Measurements from ENCODE around the gene SYNPR.

SYNPR gene

DNA sequence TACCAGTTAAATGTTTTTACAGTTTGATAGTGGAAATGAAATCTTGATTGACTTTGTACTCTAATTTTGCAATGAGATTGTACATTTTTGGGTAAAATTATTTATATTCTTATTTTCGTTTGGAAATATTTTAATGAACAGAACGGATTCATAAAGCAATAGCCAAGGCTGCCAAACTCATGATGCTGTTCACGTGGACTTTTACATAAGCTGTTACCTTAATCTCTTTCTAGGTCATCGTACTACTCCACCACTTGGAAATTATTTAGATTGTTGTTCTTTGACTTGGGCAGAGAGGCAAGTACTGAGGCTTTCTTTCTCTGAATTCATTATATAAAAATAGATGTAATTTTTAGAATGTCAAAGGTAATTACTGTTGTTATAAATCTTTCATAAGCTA, 16.2 kb downstream of the SYNPR start:
- H3K36me3 ChIP-seq: no peaks in the 10 kb centered on the region
- no peaks in the 10 kb centered on the region for H3K27me3 ChIP-seq
- H3K9me3 ChIP-seq: no peaks in the 10 kb centered on the region; the same call in 1 of the 2 replicates
- TF ChIP-seq, protein P1, sequence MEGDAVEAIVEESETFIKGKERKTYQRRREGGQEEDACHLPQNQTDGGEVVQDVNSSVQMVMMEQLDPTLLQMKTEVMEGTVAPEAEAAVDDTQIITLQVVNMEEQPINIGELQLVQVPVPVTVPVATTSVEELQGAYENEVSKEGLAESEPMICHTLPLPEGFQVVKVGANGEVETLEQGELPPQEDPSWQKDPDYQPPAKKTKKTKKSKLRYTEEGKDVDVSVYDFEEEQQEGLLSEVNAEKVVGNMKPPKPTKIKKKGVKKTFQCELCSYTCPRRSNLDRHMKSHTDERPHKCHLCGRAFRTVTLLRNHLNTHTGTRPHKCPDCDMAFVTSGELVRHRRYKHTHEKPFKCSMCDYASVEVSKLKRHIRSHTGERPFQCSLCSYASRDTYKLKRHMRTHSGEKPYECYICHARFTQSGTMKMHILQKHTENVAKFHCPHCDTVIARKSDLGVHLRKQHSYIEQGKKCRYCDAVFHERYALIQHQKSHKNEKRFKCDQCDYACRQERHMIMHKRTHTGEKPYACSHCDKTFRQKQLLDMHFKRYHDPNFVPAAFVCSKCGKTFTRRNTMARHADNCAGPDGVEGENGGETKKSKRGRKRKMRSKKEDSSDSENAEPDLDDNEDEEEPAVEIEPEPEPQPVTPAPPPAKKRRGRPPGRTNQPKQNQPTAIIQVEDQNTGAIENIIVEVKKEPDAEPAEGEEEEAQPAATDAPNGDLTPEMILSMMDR (IDR thresholded peaks at IDR 0.05; ENCODE audit: low read depth, low read length): no peak
- no peak overlapping the region for H3K4me3 ChIP-seq (ENCODE audit: low read depth, low read length)
- H3K4me1 ChIP-seq: peaks cover 5% of the 10 kb centered on the region; the same call in 1 of the 2 replicates
- DNase-seq: no peak

DNA sequence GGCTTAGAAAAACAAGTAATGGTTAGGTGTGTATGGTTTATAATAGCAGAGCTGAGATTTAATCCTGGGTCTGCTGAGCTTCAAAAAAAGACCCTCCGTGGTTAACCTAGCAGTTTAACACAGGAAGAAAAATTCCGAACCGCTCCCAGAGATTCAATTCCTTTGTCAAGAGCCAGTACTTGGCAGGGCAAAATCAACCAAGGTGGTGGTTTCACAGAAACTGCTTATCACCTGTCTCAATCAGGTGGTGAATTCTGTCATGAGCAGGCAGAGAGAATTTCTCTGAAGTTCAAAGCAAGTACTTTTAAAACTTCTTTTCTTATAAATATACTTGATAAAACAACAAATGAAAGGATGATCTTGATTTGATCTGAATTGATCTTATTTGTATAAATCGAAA, 17.2 kb downstream of the SYNPR start:
- Histone ChIP-seq H3K4me3 (ENCODE audit: low read depth, low read length) (no peak overlapping the region), H3K4me1 (peaks cover 5% of the 10 kb centered on the region; the same call in 1 of the 2 replicates), H3K27me3 (no peaks in the 10 kb centered on the region), H3K36me3 (no peaks in the 10 kb centered on the region), H3K9me3 (no peaks in the 10 kb centered on the region; the same call in 1 of the 2 replicates)
- TF ChIP-seq, protein P1 (IDR thresholded peaks at IDR 0.05; ENCODE audit: low read depth, low read length): no peak
- no peak for DNase-seq

DNA sequence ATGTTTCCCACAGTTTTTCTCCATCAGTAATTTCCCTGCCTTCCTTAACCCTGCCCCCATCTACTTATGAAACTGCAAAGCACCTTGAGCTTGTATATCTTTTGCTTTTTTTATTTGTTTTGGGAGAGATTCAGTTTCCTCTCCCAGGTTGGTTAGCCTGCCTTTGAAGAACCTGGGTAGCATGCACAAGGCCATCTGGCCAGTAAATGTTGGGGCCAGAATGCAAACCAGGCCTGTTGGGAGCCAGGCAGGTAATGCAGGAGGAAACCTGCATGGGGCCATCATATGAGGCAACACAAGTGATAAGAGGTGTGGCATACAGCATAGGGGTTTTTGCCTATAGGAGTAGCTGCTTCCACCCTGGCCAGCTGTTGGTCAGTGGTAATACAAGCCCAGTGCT, 17.7 kb downstream of the SYNPR start:
- Histone ChIP-seq H3K36me3 (no peaks in the 10 kb centered on the region), H3K4me1 (peaks cover 5% of the 10 kb centered on the region; the same call in 1 of the 2 replicates), H3K9me3 (no peaks in the 10 kb centered on the region; the same call in 1 of the 2 replicates), H3K4me3 (ENCODE audit: low read depth, low read length) (no peak overlapping the region), H3K27me3 (no peaks in the 10 kb centered on the region)
- no peak for DNase-seq
- TF ChIP-seq, protein P1 (IDR thresholded peaks at IDR 0.05; ENCODE audit: low read depth, low read length): no peak

DNA sequence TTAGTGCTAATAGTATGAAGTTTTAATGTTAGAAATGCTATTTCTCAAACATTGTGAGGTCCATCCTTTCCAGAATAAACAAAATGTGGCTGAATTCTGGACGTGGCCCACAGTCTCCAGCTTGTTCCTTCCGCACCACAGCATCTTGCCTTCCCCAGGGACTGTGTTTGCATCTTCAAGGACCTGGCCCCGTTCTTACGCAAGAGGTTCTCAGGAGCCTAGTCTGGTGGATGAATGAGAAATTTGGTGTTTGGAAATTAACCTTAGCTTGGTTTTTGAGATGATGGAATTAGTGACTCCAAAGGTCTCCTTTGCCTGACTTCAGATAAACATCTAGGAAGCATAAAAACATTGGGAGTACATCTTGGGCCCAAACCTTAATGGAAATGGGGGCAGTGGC, 18.1 kb downstream of the SYNPR start:
- H3K4me3 ChIP-seq (ENCODE audit: low read depth, low read length): no peak overlapping the region
- peaks cover 5% of the 10 kb centered on the region; the same call in 1 of the 2 replicates for H3K4me1 ChIP-seq
- no peak for DNase-seq
- no peaks in the 10 kb centered on the region for H3K27me3 ChIP-seq
- H3K9me3 ChIP-seq: no peaks in the 10 kb centered on the region; the same call in 1 of the 2 replicates
- H3K36me3 ChIP-seq: no peaks in the 10 kb centered on the region
- TF ChIP-seq, protein P1 (IDR thresholded peaks at IDR 0.05; ENCODE audit: low read depth, low read length): no peak

DNA sequence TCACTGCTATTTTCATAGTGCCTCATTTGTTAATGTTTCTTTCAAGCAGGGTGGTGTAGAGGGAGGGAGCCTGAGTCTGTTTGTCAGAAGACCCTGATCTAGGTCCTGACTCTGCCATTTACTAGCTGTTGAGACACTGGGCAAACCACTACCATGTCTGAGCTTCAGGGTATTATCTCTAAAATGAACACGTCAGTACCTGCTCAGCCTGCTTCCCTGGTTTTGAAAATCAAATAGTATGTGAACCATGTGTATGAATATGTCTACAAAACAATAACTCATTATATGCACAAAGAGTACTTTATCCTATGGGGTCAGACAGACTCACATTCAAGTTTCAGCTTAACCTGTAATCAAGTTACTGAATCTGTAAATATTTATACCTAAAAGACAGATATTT, 25.1 kb downstream of the SYNPR start:
- Histone ChIP-seq H3K4me1 (no peaks in the 10 kb centered on the region), H3K4me3 (ENCODE audit: low read depth, low read length) (no peak overlapping the region), H3K36me3 (no peaks in the 10 kb centered on the region), H3K27me3 (no peaks in the 10 kb centered on the region), H3K9me3 (no peaks in the 10 kb centered on the region)
- no peak for DNase-seq
- TF ChIP-seq, protein P1 (IDR thresholded peaks at IDR 0.05; ENCODE audit: low read depth, low read length): no peak

DNA sequence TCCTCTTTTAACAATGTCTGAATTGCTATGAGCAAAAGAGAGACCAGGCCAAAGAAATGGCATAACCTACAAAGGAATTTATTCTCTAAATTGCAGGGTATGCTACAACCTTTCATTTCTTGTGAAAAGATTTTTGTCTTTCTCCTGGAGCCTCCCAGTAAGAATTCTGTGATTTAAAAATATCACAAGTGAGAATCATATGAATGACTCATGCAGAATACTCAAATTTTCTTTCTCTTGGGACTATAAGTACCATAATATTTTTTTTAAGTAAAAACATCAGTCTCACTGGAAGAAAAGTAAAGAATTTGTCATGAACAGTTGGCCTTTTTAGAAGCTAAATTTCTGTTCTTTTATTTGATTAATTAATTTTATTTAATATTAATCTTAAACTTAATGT, 26.3 kb downstream of the SYNPR start:
- H3K4me3 ChIP-seq (ENCODE audit: low read depth, low read length): no peak overlapping the region
- no peaks in the 10 kb centered on the region for H3K4me1 ChIP-seq
- H3K27me3 ChIP-seq: no peaks in the 10 kb centered on the region
- H3K36me3 ChIP-seq: no peaks in the 10 kb centered on the region
- no peak for DNase-seq
- no peaks in the 10 kb centered on the region for H3K9me3 ChIP-seq
- TF ChIP-seq, protein P1 (IDR thresholded peaks at IDR 0.05; ENCODE audit: low read depth, low read length): no peak

All from BE2C (cell line).